B cell (primary cell): ENCODE results near the gene COLQ. TPM values are rescaled to one million over a fixed set of nuclear protein-coding genes. Genes with fewer than 3 reads are reported as not detected.

ENCODE experiments used
- ATAC-seq: fragments of 200-7000 bp; cut with Tn5 transposase; one replicate; pipeline ENCODE4 v1.10.0; 2021; ENCODE audit warnings: low read depth, mild to moderate bottlenecking, moderate number of reproducible peaks, moderate library complexity
- CTCF ChIA-PET: fragments of 350-600 bp; sonication (Branson Sonifier 250); formaldehyde crosslinking; loops from one replicate; lab custom pipeline; 2021; ENCODE audit warnings: antibody characterized with exemption, inconsistent platforms; lab: Charles Lee
- POLR2A ChIA-PET: fragments of 350-600 bp; sonication (Branson Sonifier 250); formaldehyde crosslinking; loops from one replicate; lab custom pipeline; 2021; ENCODE audit warnings: antibody characterized with exemption; lab: Charles Lee
- DNase-seq: peaks from one replicate; pipeline ENCODE4 v3.0.0; 2013
- H2AFZ ChIP-seq: 2 replicates; pipeline ENCODE4 v1.6.1; 2012; ENCODE audit warnings: mild to moderate bottlenecking, low read depth, low read length; ENCODE audit not compliant: insufficient read depth, poor library complexity, severe bottlenecking
- H3K27ac ChIP-seq, 2 donors: 1 replicate in 1 of 2; 2 replicates in 1 of 2; pipeline ENCODE4 v1.5.1; 2012 to 2013; ENCODE audit warnings: low read length in 2 of 2, mild to moderate bottlenecking in 2 of 2, moderate library complexity in 1 of 2
- H3K27me3 ChIP-seq, 4 experiments: fragments of 200-600 bp in 1 of 4; sonication (generic) in 1 of 4; replicated peaks in 1 of 4; 1 replicate in 2 of 4; 2 replicates in 2 of 4; pipeline versions ENCODE4 v1.6.1 to v1.7.0; 2013 to 2016; ENCODE audit warnings: low read length in 3 of 4, mild to moderate bottlenecking in 2 of 4, mixed read lengths in 1 of 4, moderate library complexity in 1 of 4; ENCODE audit not compliant: insufficient read depth in 4 of 4, control insufficient read depth in 3 of 4; ENCODE audit errors: control extremely low read depth in 1 of 4
- H3K36me3 ChIP-seq, 2 experiments: replicated peaks in 1 of 2; 1 replicate in 1 of 2; 2 replicates in 1 of 2; pipeline versions ENCODE4 v1.6.1 to v1.7.1; 2013; ENCODE audit warnings: low read length in 1 of 2; ENCODE audit not compliant: insufficient read depth in 2 of 2, control insufficient read depth in 1 of 2; ENCODE audit errors: control extremely low read depth in 1 of 2, extremely low read depth in 1 of 2
- H3K4me1 ChIP-seq, 2 donors: fragments of 200-600 bp in 1 of 2; sonication (generic) in 1 of 2; 1 replicate in 1 of 2; 2 replicates in 1 of 2; pipeline versions ENCODE4 v1.5.1 to v1.6.1; 2013 to 2017; ENCODE audit warnings: low read length in 2 of 2; ENCODE audit not compliant: control insufficient read depth in 2 of 2, insufficient read depth in 2 of 2
- H3K4me2 ChIP-seq: replicated peaks from 2 replicates; pipeline ENCODE3; 2012; ENCODE audit warnings: mild to moderate bottlenecking, low read depth, low read length; ENCODE audit not compliant: poor library complexity, severe bottlenecking
- H3K4me3 ChIP-seq, 5 experiments: fragments of 200-600 bp in 1 of 5; sonication (generic) in 1 of 5; 1 replicate in 3 of 5; 2 replicates in 2 of 5; pipeline versions ENCODE4 v1.5.1 to v1.7.0; 2011 to 2016; ENCODE audit warnings: low read length in 4 of 5, mild to moderate bottlenecking in 4 of 5, low read depth in 2 of 5, control low read depth in 1 of 5, moderate library complexity in 1 of 5; ENCODE audit not compliant: insufficient read depth in 1 of 5; ENCODE audit errors: control extremely low read depth in 1 of 5, extremely low read depth in 1 of 5
- H3K79me2 ChIP-seq: fragments of 200-600 bp; sonication (generic); one replicate; pipeline ENCODE4 v1.6.0; 2016; ENCODE audit warnings: low read length; ENCODE audit not compliant: control insufficient read depth, insufficient read depth
- H3K9ac ChIP-seq: fragments of 200-600 bp; sonication (generic); 2 replicates; pipeline ENCODE4 v1.6.1; 2017; ENCODE audit warnings: mild to moderate bottlenecking, low read length, moderate library complexity
- H3K9me3 ChIP-seq, 3 donors: one replicate each; pipeline versions ENCODE4 v1.6.1 to v1.7.1; 2013; ENCODE audit warnings: low read length in 2 of 3; ENCODE audit not compliant: control insufficient read depth in 2 of 3, insufficient read depth in 1 of 3; ENCODE audit errors: control extremely low read depth in 1 of 3
- H4K20me1 ChIP-seq: 2 replicates; pipeline ENCODE4 v1.6.0; 2012; ENCODE audit warnings: mild to moderate bottlenecking, low read length; ENCODE audit not compliant: insufficient read depth, control insufficient read depth, poor library complexity, severe bottlenecking
- H3K27ac Mint-ChIP-seq: one replicate; pipeline ENCODE4 v1.8.0; 2021; ENCODE audit warnings: mixed read lengths
- H3K27me3 Mint-ChIP-seq: one replicate; pipeline ENCODE4 v1.8.0; 2021; ENCODE audit warnings: mixed read lengths
- H3K4me1 Mint-ChIP-seq: one replicate; pipeline ENCODE4 v1.8.0; 2021; ENCODE audit warnings: mixed read lengths
- H3K4me3 Mint-ChIP-seq: one replicate; pipeline ENCODE4 v1.8.0; 2021; ENCODE audit warnings: mixed read lengths
- H3K9me3 Mint-ChIP-seq: one replicate; pipeline ENCODE4 v1.8.0; 2022; ENCODE audit warnings: mixed read lengths; ENCODE audit not compliant: insufficient read depth
- EZH2 ChIP-seq: IDR thresholded peaks from 2 replicates; pipeline ENCODE4 v1.6.1; 2012; ENCODE audit warnings: borderline replicate concordance, low read depth, mild to moderate bottlenecking, moderate library complexity, low read length; ENCODE audit not compliant: insufficient read depth, poor library complexity, severe bottlenecking
- WGBS: methylation state at CpG from one replicate; pipeline ENCODE4 v1.1.5; 2013; ENCODE audit warnings: missing lambda C conversion rate; ENCODE audit not compliant: insufficient coverage; 5-methylcytosine and 5-hydroxymethylcytosine counted together
- intact Hi-C: fragments of 100-400 bp; cut with micrococcal nuclease; formaldehyde crosslinking; loops from one replicate; pipeline ENCODE4 v1.10.0; 2022
- polyA plus RNA-seq: library from polyadenylated mRNA; depleted of rRNA; stranded (reverse); fragments of >200 nt; gene quantifications from 2 replicates; pipeline ENCODE4 v1.2.3, GENCODE V29; 2012
- total RNA-seq, 2 donors: library from RNA; stranded (reverse); fragments of 120-200 nt in 1 of 2; gene quantifications; 1 replicate in 1 of 2; 2 replicates in 1 of 2; pipeline versions ENCODE4 v1.2.3 to v1.2.4, GENCODE V29; 2013 to 2022
- TF ChIP-seq, protein P1 (sequence below): fragments of 200-600 bp; IDR thresholded peaks from one replicate; pipeline ENCODE4 v1.8.0; 2022; ENCODE audit warnings: antibody characterized with exemption, mild to moderate bottlenecking

Gene COLQ
- total and polyA plus RNA-seq, 2 donors (not counting 1 experiment from before 2014, with no cell fraction given): 1.9 to 2.5 TPM

DNA sequence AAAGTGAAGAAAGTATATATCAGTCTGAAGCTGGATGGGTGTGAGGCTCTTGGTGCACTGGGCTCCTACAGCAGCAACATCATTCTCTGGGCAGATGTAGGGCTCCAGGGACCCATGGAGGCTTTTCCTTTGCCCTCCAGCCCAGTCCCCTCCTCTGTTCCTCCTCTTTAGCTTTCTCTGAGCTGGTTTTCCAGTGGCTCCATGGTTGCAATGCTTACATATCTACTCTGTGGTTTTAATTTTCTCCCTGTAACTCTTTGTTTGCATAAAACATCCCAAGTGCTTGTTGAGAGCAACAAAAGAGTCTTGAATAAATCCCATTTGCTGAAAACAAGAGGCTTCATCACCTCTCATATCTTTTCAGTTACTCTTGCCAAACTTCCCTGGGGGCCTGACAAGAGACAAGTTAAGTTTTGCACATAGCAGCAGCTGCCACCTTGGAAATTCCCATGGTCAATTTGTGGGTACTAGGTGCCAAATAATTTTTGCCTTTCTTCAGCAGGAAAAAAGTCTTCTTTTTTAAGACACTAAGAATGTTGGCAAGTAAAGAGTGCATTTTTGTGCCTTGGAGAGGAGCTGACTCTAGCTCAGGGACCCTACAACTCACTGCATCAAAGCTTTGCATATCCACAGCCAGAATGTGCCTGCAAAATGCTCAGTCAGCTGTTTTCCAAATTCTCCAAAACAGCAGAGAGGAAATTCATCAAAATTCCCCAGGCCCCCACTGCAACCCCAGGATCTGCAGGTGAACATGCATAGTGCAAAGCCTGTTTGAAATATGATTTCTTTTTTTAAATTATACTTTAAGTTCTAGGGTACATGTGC, 41.9 kb downstream of the COLQ start:
- ATAC-seq (no peak), DNase-seq (no peak)
- no peaks in the 10 kb centered on the region for H3K4me1 ChIP-seq
- H3K4me3 ChIP-seq: no peak overlapping the region
- Mint-ChIP-seq H3K4me3 (no peak overlapping the region), H3K27ac (no peak overlapping the region), H3K4me1 (no peaks in the 10 kb centered on the region), H3K9me3 (peaks cover 3% of the 10 kb centered on the region), H3K27me3 (no peaks in the 10 kb centered on the region)
- no peaks in the 10 kb centered on the region for H3K36me3 ChIP-seq
- no peaks in the 10 kb centered on the region for H4K20me1 ChIP-seq
- intact Hi-C loops: no loop called here
- H3K27me3 ChIP-seq: no peaks in the 10 kb centered on the region
- H2AFZ ChIP-seq: no peak overlapping the region
- no peaks in the 10 kb centered on the region for H3K79me2 ChIP-seq
- no peak overlapping the region for H3K27ac ChIP-seq
- H3K9ac ChIP-seq: no peak overlapping the region
- no peaks in the 10 kb centered on the region for H3K9me3 ChIP-seq
- no peak for TF ChIP-seq EZH2
- TF ChIP-seq, protein P1, sequence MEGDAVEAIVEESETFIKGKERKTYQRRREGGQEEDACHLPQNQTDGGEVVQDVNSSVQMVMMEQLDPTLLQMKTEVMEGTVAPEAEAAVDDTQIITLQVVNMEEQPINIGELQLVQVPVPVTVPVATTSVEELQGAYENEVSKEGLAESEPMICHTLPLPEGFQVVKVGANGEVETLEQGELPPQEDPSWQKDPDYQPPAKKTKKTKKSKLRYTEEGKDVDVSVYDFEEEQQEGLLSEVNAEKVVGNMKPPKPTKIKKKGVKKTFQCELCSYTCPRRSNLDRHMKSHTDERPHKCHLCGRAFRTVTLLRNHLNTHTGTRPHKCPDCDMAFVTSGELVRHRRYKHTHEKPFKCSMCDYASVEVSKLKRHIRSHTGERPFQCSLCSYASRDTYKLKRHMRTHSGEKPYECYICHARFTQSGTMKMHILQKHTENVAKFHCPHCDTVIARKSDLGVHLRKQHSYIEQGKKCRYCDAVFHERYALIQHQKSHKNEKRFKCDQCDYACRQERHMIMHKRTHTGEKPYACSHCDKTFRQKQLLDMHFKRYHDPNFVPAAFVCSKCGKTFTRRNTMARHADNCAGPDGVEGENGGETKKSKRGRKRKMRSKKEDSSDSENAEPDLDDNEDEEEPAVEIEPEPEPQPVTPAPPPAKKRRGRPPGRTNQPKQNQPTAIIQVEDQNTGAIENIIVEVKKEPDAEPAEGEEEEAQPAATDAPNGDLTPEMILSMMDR: no peak
- CTCF ChIA-PET: no interaction called here
- POLR2A ChIA-PET: no interaction called here
- no peak overlapping the region for H3K4me2 ChIP-seq

DNA sequence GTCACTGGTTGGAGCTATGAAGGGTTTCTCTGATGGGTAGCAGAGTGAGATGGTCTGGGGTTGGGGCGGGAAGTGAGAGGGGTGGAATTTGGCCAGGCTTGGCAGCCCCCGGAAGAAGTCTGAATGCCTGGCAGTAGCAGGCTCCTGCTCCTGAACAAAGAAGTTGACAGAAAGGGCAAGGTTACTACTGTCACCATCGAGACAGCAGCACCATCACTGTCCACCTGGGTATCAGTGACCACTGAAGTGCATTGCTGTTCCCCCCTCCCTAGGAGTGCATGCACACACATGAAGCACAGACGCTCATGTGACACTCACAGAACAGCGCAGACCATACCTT, 42.9 kb downstream of the COLQ start:
- H3K79me2 ChIP-seq: no peaks in the 10 kb centered on the region
- H4K20me1 ChIP-seq: no peaks in the 10 kb centered on the region
- ChIA-PET POLR2A (no interaction called here), CTCF (no interaction called here)
- no peaks in the 10 kb centered on the region for H3K27me3 Mint-ChIP-seq
- H3K4me1 Mint-ChIP-seq: no peaks in the 10 kb centered on the region
- no peak overlapping the region for H3K9ac ChIP-seq
- peaks cover 3% of the 10 kb centered on the region for H3K9me3 Mint-ChIP-seq
- no peak overlapping the region for H3K4me2 ChIP-seq
- H3K4me3 ChIP-seq: no peak overlapping the region
- no peaks in the 10 kb centered on the region for H3K9me3 ChIP-seq
- 93% methylated on average over 3 of the region's 5 CpGs for WGBS
- TF ChIP-seq EZH2: no peak
- TF ChIP-seq, protein P1: no peak
- no peak for ATAC-seq
- H3K27me3 ChIP-seq: no peaks in the 10 kb centered on the region
- H2AFZ ChIP-seq: no peak overlapping the region
- H3K27ac ChIP-seq: no peak overlapping the region
- no peaks in the 10 kb centered on the region for H3K36me3 ChIP-seq
- no peak overlapping the region for H3K4me3 Mint-ChIP-seq
- no peaks in the 10 kb centered on the region for H3K4me1 ChIP-seq
- DNase-seq: no peak
- intact Hi-C loops: no loop called here
- H3K27ac Mint-ChIP-seq: no peak overlapping the region
